ENCODE measurements around the gene NOTCH1. TPM values are rescaled to one million over a fixed set of nuclear protein-coding genes. Genes with fewer than 3 reads are reported as not detected.

Gene NOTCH1
- polyA plus RNA-seq, 2 of the 4 experiments (the other 2 are of a cell fraction), result 0.88 to 5.7 TPM

DNA sequence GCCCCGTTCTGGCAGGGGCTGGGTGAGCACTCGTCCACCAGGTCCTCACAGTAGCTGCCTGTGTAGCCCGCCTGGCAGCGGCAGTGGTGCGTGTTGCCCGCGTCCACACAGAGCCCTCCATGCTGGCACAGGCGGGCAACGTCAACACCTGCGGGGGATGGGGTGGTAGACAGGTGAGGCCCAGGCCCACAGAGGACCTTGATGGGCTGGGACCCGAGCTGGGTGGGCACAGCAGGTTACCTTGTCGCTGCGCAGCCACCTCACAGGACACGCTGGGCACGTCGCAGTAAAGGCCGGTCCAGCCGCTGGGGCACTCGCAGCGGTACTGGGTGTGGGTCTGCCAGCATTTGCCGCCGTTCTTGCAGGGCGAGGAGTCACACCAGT, 37.9 kb downstream of the NOTCH1 start:
- TF ChIP-seq, protein P1, sequence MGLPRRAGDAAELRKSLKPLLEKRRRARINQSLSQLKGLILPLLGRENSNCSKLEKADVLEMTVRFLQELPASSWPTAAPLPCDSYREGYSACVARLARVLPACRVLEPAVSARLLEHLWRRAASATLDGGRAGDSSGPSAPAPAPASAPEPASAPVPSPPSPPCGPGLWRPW (IDR thresholded peaks at IDR 0.05), result no peak
- TF ChIP-seq RFX5 (IDR thresholded peaks at IDR 0.05), result no peak
- TF ChIP-seq HOXB5 (CRISPR knock-in tag; IDR thresholded peaks at IDR 0.05), result no peak
- no peak for TF ChIP-seq HEYL (CRISPR knock-in tag; IDR thresholded peaks at IDR 0.05)
- no peak for TF ChIP-seq CHD4 (IDR thresholded peaks at IDR 0.05; ENCODE audit: borderline replicate concordance)
- TF ChIP-seq EP300 (IDR thresholded peaks at IDR 0.05), result no peak
- TF ChIP-seq, protein P2, sequence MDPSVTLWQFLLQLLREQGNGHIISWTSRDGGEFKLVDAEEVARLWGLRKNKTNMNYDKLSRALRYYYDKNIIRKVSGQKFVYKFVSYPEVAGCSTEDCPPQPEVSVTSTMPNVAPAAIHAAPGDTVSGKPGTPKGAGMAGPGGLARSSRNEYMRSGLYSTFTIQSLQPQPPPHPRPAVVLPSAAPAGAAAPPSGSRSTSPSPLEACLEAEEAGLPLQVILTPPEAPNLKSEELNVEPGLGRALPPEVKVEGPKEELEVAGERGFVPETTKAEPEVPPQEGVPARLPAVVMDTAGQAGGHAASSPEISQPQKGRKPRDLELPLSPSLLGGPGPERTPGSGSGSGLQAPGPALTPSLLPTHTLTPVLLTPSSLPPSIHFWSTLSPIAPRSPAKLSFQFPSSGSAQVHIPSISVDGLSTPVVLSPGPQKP (IDR thresholded peaks at IDR 0.05; ENCODE audit: low read depth, low read length), result no peak
- TF ChIP-seq RCOR1 (IDR thresholded peaks at IDR 0.05; ENCODE audit: low read depth, low read length), result no peak
- TF ChIP-seq BHLHE40 (IDR thresholded peaks at IDR 0.05; ENCODE audit: low read depth, low read length), result no peak
- TF ChIP-seq, protein P3, sequence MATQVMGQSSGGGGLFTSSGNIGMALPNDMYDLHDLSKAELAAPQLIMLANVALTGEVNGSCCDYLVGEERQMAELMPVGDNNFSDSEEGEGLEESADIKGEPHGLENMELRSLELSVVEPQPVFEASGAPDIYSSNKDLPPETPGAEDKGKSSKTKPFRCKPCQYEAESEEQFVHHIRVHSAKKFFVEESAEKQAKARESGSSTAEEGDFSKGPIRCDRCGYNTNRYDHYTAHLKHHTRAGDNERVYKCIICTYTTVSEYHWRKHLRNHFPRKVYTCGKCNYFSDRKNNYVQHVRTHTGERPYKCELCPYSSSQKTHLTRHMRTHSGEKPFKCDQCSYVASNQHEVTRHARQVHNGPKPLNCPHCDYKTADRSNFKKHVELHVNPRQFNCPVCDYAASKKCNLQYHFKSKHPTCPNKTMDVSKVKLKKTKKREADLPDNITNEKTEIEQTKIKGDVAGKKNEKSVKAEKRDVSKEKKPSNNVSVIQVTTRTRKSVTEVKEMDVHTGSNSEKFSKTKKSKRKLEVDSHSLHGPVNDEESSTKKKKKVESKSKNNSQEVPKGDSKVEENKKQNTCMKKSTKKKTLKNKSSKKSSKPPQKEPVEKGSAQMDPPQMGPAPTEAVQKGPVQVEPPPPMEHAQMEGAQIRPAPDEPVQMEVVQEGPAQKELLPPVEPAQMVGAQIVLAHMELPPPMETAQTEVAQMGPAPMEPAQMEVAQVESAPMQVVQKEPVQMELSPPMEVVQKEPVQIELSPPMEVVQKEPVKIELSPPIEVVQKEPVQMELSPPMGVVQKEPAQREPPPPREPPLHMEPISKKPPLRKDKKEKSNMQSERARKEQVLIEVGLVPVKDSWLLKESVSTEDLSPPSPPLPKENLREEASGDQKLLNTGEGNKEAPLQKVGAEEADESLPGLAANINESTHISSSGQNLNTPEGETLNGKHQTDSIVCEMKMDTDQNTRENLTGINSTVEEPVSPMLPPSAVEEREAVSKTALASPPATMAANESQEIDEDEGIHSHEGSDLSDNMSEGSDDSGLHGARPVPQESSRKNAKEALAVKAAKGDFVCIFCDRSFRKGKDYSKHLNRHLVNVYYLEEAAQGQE (IDR thresholded peaks at IDR 0.05), result no peak
- TF ChIP-seq, protein P4, sequence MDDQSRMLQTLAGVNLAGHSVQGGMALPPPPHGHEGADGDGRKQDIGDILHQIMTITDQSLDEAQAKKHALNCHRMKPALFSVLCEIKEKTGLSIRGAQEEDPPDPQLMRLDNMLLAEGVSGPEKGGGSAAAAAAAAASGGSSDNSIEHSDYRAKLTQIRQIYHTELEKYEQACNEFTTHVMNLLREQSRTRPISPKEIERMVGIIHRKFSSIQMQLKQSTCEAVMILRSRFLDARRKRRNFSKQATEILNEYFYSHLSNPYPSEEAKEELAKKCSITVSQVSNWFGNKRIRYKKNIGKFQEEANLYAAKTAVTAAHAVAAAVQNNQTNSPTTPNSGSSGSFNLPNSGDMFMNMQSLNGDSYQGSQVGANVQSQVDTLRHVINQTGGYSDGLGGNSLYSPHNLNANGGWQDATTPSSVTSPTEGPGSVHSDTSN (IDR thresholded peaks at IDR 0.05), result no peak
- no peak for TF ChIP-seq MAZ (IDR thresholded peaks at IDR 0.05; ENCODE audit: borderline replicate concordance, low read depth, low read length)
- no peak for TF ChIP-seq NPAS2 (CRISPR knock-in tag; IDR thresholded peaks at IDR 0.05; ENCODE audit: borderline replicate concordance)
- TF ChIP-seq KDM5A (IDR thresholded peaks at IDR 0.05), result no peak
- no peak for TF ChIP-seq RAD21 (conservative IDR thresholded peaks at IDR 0.05 in 1 of 2, IDR thresholded peaks at IDR 0.05 in 1 of 2)
- TF ChIP-seq FOSB (CRISPR knock-in tag; IDR thresholded peaks at IDR 0.05), result no peak
- TF ChIP-seq CEBPB (IDR thresholded peaks at IDR 0.05), result no peak
- TF ChIP-seq HDAC2 (IDR thresholded peaks at IDR 0.05), result no peak
- no peak for TF ChIP-seq ZSCAN20 (CRISPR knock-in tag; IDR thresholded peaks at IDR 0.05)
- H3K4me1 ChIP-seq, result peaks cover 5% of the 10 kb centered on the region; the same call in 1 of the 3 replicates
- WGBS (ENCODE audit: missing lambda C conversion rate), result 80% methylated on average over 5 of the region's 23 CpGs
- H3K4me3 ChIP-seq, result no peak overlapping the region
- no peak overlapping the region for H3K27ac ChIP-seq
- FAIRE-seq (no peak), DNase-seq (ENCODE audit: low read depth in 1 of 2, low spot score in 1 of 2) (no peak), ATAC-seq (no peak)
- no peak overlapping the region for H3K4me2 ChIP-seq
- POLR2A ChIA-PET, result no interaction called here
- CTCF ChIA-PET, result interaction anchor here (0.9 to 2.1 kb wide), 4 partner anchors 14 to 124 kb away, joined by 3 to 6 read pairs (median 4); no protein-coding TSS in a partner anchor
- no peaks in the 10 kb centered on the region for H3K9me3 ChIP-seq

DNA sequence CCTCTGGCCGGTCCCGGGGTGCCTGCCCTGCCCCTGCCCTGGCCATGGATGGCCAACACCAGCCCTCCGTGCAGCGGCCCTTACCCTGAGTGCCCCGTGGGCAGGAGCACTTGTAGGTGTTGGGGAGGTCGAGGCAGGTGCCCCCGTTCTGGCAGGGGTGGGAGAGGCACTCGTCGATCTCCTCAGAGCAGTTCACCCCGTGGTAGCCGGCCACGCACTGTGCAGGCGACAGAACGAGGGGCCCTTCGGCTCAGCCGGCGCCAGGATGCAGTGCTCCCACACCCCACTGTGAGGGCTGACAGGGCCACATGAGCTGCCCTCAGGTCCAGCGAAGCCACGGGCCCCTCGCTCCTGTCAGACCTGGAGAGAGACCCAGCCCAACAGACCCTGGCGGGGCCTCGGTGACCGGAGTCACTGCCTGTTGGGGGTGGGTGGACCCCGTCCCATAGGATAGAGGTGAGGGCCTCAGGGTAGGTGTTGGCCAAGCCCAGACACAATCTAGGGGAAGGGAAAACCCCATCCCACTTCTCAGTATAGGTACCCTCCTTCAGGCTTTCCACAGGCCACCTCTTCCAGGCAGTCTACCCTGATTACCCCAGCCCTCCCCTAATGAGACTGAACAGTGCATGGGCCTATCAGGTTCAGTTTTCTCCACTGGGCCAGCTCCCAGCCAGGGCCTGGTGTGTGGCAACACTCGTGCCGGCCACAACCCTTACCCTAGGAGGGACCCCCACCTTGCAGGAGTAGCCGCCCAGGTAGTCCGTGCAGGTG, 38.4 kb downstream of the NOTCH1 start:
- no peaks in the 10 kb centered on the region for H3K9me3 ChIP-seq
- TF ChIP-seq FOSB (CRISPR knock-in tag; IDR thresholded peaks at IDR 0.05) (no peak), ZFP36 (IDR thresholded peaks at IDR 0.05; ENCODE audit: borderline replicate concordance, partially characterized antibody) (peak; percentile 98)
- ATAC-seq (no peak), FAIRE-seq (no peak), DNase-seq (ENCODE audit: low read depth in 1 of 2, low spot score in 1 of 2) (no peak)
- peaks cover 5% of the 10 kb centered on the region; the same call in 1 of the 3 replicates for H3K4me1 ChIP-seq
- no peak overlapping the region for H3K4me2 ChIP-seq
- ChIA-PET POLR2A (no interaction called here), CTCF (interaction anchor here (0.9 to 2.1 kb wide), 5 partner anchors 14 to 124 kb away, joined by 3 to 6 read pairs (median 5); no protein-coding TSS in a partner anchor)
- no peak overlapping the region for H3K4me3 ChIP-seq
- WGBS (ENCODE audit: missing lambda C conversion rate), result 93% methylated on average over 12 of the region's 28 CpGs
- H3K27ac ChIP-seq, result no peak overlapping the region
